ENCODE results near the gene MOGAT1. TPM values are rescaled to one million over a fixed set of nuclear protein-coding genes. Genes with fewer than 3 reads are reported as not detected.

Gene MOGAT1
- polyA plus RNA-seq, 3 donors, result 0.11 TPM; not detected in 2

DNA sequence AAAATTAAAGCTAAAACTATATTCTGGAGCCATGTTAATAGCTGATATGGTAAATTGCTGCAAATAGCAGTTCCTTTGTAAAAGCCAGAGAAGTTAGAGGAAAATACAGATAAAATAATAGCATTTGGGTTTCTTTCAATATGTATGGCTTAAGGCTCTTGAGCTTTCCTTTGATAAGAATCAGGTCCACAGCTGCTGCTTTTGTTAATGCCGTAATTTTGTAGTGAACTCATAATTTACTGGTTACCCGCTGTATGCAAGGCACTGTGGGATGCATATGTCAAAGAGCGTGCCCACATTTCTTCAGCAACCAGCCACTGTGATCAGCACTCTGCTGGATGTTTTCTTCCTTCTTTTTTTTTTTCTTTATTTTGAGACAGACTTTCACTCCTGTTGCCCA lies 79.1 kb downstream of the MOGAT1 start:
- Histone ChIP-seq H4K20me1 (ENCODE audit: insufficient read depth, low read length) (no peaks in the 10 kb centered on the region), H3K4me3 (replicated peaks in 1 of 3; ENCODE audit: low read depth in 2 of 3, low read length in 3 of 3) (no peak overlapping the region), H3K27ac (ENCODE audit: low read depth in 1 of 2, low read length in 2 of 2) (no peak overlapping the region), H3K9ac (ENCODE audit: insufficient read depth, low read length, poor library complexity, severe bottlenecking) (no peak overlapping the region), H3K27me3 (ENCODE audit: control insufficient read depth in 2 of 2, insufficient read depth in 2 of 2, low read length in 2 of 2) (no peaks in the 10 kb centered on the region), H3K4me2 (replicated peaks; ENCODE audit: extremely low read depth, low read length, poor library complexity, severe bottlenecking) (no peak overlapping the region), H3K79me2 (ENCODE audit: insufficient read depth, low read length) (no peaks in the 10 kb centered on the region), H3K4me1 (ENCODE audit: control insufficient read depth in 1 of 2, insufficient read depth in 2 of 2, low read length in 2 of 2) (peaks cover 0 to 10% of the 10 kb centered on the region in 2 donors), H2AFZ (ENCODE audit: insufficient read depth, low read depth, low read length, poor library complexity, severe bottlenecking) (no peak overlapping the region), H3K36me3 (replicated peaks in 1 of 2; ENCODE audit: control insufficient read depth in 1 of 2, insufficient read depth in 2 of 2, low read length in 2 of 2) (no peaks in the 10 kb centered on the region), H3K9me3 (replicated peaks in 1 of 2; ENCODE audit: control insufficient read depth in 1 of 2, insufficient read depth in 1 of 2, low read length in 2 of 2) (no peaks in the 10 kb centered on the region)
- no peak for DNase-seq
- Mint-ChIP-seq H3K27ac (no peak overlapping the region), H3K4me1 (peaks cover 8% of the 10 kb centered on the region), H3K4me3 (no peak overlapping the region), H3K36me3 (no peaks in the 10 kb centered on the region), H3K27me3 (ENCODE audit: low read depth in 3 of 3) (peaks cover 0 to 2% (median 0%) of the 10 kb centered on the region in 3 donors), H3K9me3 (peaks cover 0 to 4% (median 1%) of the 10 kb centered on the region in 7 donors)
- TF ChIP-seq, protein P1, sequence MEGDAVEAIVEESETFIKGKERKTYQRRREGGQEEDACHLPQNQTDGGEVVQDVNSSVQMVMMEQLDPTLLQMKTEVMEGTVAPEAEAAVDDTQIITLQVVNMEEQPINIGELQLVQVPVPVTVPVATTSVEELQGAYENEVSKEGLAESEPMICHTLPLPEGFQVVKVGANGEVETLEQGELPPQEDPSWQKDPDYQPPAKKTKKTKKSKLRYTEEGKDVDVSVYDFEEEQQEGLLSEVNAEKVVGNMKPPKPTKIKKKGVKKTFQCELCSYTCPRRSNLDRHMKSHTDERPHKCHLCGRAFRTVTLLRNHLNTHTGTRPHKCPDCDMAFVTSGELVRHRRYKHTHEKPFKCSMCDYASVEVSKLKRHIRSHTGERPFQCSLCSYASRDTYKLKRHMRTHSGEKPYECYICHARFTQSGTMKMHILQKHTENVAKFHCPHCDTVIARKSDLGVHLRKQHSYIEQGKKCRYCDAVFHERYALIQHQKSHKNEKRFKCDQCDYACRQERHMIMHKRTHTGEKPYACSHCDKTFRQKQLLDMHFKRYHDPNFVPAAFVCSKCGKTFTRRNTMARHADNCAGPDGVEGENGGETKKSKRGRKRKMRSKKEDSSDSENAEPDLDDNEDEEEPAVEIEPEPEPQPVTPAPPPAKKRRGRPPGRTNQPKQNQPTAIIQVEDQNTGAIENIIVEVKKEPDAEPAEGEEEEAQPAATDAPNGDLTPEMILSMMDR (IDR thresholded peaks at IDR 0.05), result no peak
- intact Hi-C loops (cut with micrococcal nuclease), result no loop called here
- WGBS (ENCODE audit: insufficient coverage), result 100% methylated on average over 1 of the region's 3 CpGs

DNA sequence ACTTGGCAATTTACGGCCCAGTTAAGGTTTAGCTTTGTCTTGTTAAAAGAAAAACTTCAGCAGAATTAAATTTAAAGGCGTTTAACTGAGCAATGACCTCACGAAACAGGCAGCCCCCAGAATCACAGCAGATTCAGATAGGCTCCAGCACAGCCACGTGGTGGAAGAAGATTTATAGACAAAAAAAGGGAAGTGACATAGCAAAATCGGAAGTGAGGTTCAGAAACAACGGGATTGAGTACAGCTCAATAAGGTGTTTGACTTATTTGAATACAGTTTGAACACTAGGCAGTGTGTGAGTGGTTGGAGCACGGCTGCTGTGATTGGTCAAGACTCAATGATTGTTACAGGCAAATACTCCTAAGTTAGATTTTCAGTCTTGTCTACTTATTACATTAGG lies 79.8 kb downstream of the MOGAT1 start:
- H3K9me3 ChIP-seq (replicated peaks in 1 of 2; ENCODE audit: control insufficient read depth in 1 of 2, insufficient read depth in 1 of 2, low read length in 2 of 2), result no peaks in the 10 kb centered on the region
- no peaks in the 10 kb centered on the region for H3K79me2 ChIP-seq (ENCODE audit: insufficient read depth, low read length)
- TF ChIP-seq, protein P1 (IDR thresholded peaks at IDR 0.05), result no peak
- H3K27ac Mint-ChIP-seq, result peak overlapping the region in 4 of 7 donors; percentile 1 to 66 (median 47)
- H4K20me1 ChIP-seq (ENCODE audit: insufficient read depth, low read length), result no peaks in the 10 kb centered on the region
- peaks cover 0 to 3% (median under 1%) of the 10 kb centered on the region in 3 donors for H3K27me3 Mint-ChIP-seq (ENCODE audit: low read depth in 3 of 3)
- peak overlapping the region in 1 of 3 experiments; percentile 13 for H3K4me3 ChIP-seq (replicated peaks in 1 of 3; ENCODE audit: low read depth in 2 of 3, low read length in 3 of 3)
- 33% methylated on average over 5 of the region's 7 CpGs for WGBS (ENCODE audit: insufficient coverage)
- H3K4me1 Mint-ChIP-seq, result peaks cover 8% of the 10 kb centered on the region
- peak overlapping the region in 1 of 2 donors; percentile 52 for H3K4me3 Mint-ChIP-seq
- no peak overlapping the region for H3K9ac ChIP-seq (ENCODE audit: insufficient read depth, low read length, poor library complexity, severe bottlenecking)
- H3K9me3 Mint-ChIP-seq, result peaks cover 0 to 4% (median 1%) of the 10 kb centered on the region in 7 donors
- H3K36me3 Mint-ChIP-seq, result no peaks in the 10 kb centered on the region
- peak overlapping the region in 1 of 2 donors; percentile 30 for H3K27ac ChIP-seq (ENCODE audit: low read depth in 1 of 2, low read length in 2 of 2)
- H2AFZ ChIP-seq (ENCODE audit: insufficient read depth, low read depth, low read length, poor library complexity, severe bottlenecking), result peak overlapping the region; percentile 44
- H3K4me1 ChIP-seq (ENCODE audit: control insufficient read depth in 1 of 2, insufficient read depth in 2 of 2, low read length in 2 of 2), result peaks cover 0 to 10% of the 10 kb centered on the region in 2 donors
- H3K4me2 ChIP-seq (replicated peaks; ENCODE audit: extremely low read depth, low read length, poor library complexity, severe bottlenecking), result peak overlapping the region; percentile 22
- DNase-seq, result peak; percentile 25 to 65 (median 61)
- no peaks in the 10 kb centered on the region for H3K27me3 ChIP-seq (ENCODE audit: control insufficient read depth in 2 of 2, insufficient read depth in 2 of 2, low read length in 2 of 2)
- no peaks in the 10 kb centered on the region for H3K36me3 ChIP-seq (replicated peaks in 1 of 2; ENCODE audit: control insufficient read depth in 1 of 2, insufficient read depth in 2 of 2, low read length in 2 of 2)
- intact Hi-C loops (cut with micrococcal nuclease), result no loop called here
